Muscle layer of duodenum (tissue), 2 donors: Measurements from ENCODE around the gene SULT2B1.
"Not testable (repeated sequence)": the region's sequence is repeated elsewhere in the genome, so short reads cannot be mapped to it uniquely, and the experiment has no call there.

Experiments
- H3K27ac ChIP-seq: one replicate; pipeline ENCODE4 v1.7.0; 2013; ENCODE audit warnings: mild to moderate bottlenecking, low read length
- H3K27me3 ChIP-seq: one replicate; pipeline ENCODE4 v1.7.0; 2013; ENCODE audit warnings: low read depth, mild to moderate bottlenecking, control low read depth, low read length
- H3K36me3 ChIP-seq, 2 donors: one replicate each; pipeline ENCODE4 v1.7.0; 2013; ENCODE audit warnings: low read length in 2 of 2, control low read depth in 1 of 2, mild to moderate bottlenecking in 1 of 2; ENCODE audit not compliant: insufficient read depth in 2 of 2, control insufficient read depth in 1 of 2
- H3K4me1 ChIP-seq, 2 donors: one replicate each; pipeline ENCODE4 v1.7.0; 2013; ENCODE audit warnings: low read length in 2 of 2, mild to moderate bottlenecking in 2 of 2, control low read depth in 1 of 2, moderate library complexity in 1 of 2; ENCODE audit not compliant: insufficient read depth in 2 of 2, control insufficient read depth in 1 of 2
- H3K4me3 ChIP-seq, 2 donors: one replicate each; pipeline ENCODE4 v1.7.0; 2013; ENCODE audit warnings: low read length in 2 of 2, low read depth in 1 of 2, mild to moderate bottlenecking in 1 of 2
- H3K9me3 ChIP-seq, 2 donors: one replicate each; pipeline ENCODE4 v1.7.0; 2013; ENCODE audit warnings: low read length in 2 of 2, control low read depth in 1 of 2, mild to moderate bottlenecking in 1 of 2; ENCODE audit not compliant: control insufficient read depth in 1 of 2
- donor health status: healthy.

The SULT2B1 gene

GRCh38 chr19:48530770-48531169, 21.2 kb upstream of the SULT2B1 start:
- Histone ChIP-seq H3K36me3 (no peaks in the 10 kb centered on the region), H3K4me1 (no peaks in the 10 kb centered on the region), H3K27ac (no peak overlapping the region), H3K9me3 (peaks cover 8 to 27% of the 10 kb centered on the region in 2 donors), H3K4me3 (no peak overlapping the region), H3K27me3 (no peaks in the 10 kb centered on the region)

DNA sequence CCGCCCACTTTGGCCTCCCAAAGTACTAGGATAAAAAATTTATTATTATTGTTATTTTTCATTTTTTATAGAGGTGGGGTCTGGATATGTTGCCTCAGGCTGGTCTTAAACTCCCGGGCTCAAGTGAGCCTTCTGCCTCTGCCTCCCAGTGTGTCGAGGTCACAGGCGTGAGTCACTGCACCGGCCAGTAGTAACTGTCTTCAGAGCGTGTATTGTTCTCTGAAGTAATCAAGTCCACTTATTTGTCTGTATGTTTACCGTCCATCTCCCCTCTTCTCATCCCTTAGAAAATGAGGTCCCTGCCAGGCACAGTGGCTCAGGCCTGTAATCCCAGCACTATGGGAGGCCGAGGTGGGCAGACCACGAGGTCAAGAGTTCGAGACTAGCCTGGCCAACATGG, 18.2 kb upstream of the SULT2B1 start:
- Histone ChIP-seq H3K36me3 (no peaks in the 10 kb centered on the region), H3K27me3 (no peaks in the 10 kb centered on the region), H3K4me3 (no peak overlapping the region), H3K4me1 (no peaks in the 10 kb centered on the region), H3K27ac (no peak overlapping the region), H3K9me3 (peaks cover 0 to 5% of the 10 kb centered on the region in 2 donors)

DNA sequence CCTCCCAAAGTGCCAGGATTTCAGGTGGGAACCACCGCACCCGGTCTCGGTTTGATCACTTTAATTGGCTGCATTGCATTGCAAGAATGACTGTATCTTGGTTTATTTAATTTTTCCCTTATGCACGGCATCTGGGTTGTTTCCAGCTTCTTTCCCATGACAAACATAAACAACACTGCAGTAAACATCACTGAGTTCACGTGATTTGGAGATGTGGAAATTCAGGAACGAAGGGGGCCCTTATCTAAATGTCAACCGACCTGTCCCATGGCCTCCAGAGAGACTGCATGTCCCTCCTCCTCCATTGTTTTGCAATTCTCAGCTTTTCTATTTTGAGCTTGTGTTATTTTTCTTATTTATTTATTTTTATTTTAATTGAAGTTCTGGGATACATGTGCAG, 14.4 kb upstream of the SULT2B1 start:
- no peaks in the 10 kb centered on the region for H3K9me3 ChIP-seq
- H3K4me1 ChIP-seq, result no peaks in the 10 kb centered on the region
- H3K27me3 ChIP-seq, result no peaks in the 10 kb centered on the region
- no peaks in the 10 kb centered on the region for H3K36me3 ChIP-seq
- no peak overlapping the region for H3K4me3 ChIP-seq
- no peak overlapping the region for H3K27ac ChIP-seq

- H3K27ac ChIP-seq, H3K9me3 ChIP-seq, H3K27me3 ChIP-seq, H3K4me1 ChIP-seq, H3K36me3 ChIP-seq, H3K4me3 ChIP-seq: not testable (repeated sequence)
Observed at GRCh38 chr19:48538057-48538456, 13.9 kb upstream of the SULT2B1 start.

- Histone ChIP-seq H3K9me3 (no peaks in the 10 kb centered on the region), H3K27me3 (no peaks in the 10 kb centered on the region), H3K4me3 (no peak overlapping the region), H3K36me3 (no peaks in the 10 kb centered on the region), H3K27ac (no peak overlapping the region), H3K4me1 (no peaks in the 10 kb centered on the region)
Observed at GRCh38 chr19:48539503-48540096, 12.4 kb upstream of the SULT2B1 start.

- no peaks in the 10 kb centered on the region for H3K36me3 ChIP-seq
- no peak overlapping the region for H3K27ac ChIP-seq
- H3K9me3 ChIP-seq, result no peaks in the 10 kb centered on the region
- no peaks in the 10 kb centered on the region for H3K27me3 ChIP-seq
- no peaks in the 10 kb centered on the region for H3K4me1 ChIP-seq
- no peak overlapping the region for H3K4me3 ChIP-seq
Observed at GRCh38 chr19:48540110-48540509, 11.9 kb upstream of the SULT2B1 start.

GRCh38 chr19:48541813-48542212, 10.2 kb upstream of the SULT2B1 start:
- H3K4me3 ChIP-seq, result no peak overlapping the region
- no peaks in the 10 kb centered on the region for H3K27me3 ChIP-seq
- H3K4me1 ChIP-seq, result no peaks in the 10 kb centered on the region
- H3K9me3 ChIP-seq, result no peaks in the 10 kb centered on the region
- no peaks in the 10 kb centered on the region for H3K36me3 ChIP-seq
- no peak overlapping the region for H3K27ac ChIP-seq

GRCh38 chr19:48543121-48543710, 8.8 kb upstream of the SULT2B1 start:
- Histone ChIP-seq H3K36me3 (no peaks in the 10 kb centered on the region), H3K9me3 (no peaks in the 10 kb centered on the region), H3K4me1 (no peaks in the 10 kb centered on the region), H3K27me3 (no peaks in the 10 kb centered on the region), H3K27ac (no peak overlapping the region), H3K4me3 (no peak overlapping the region)

DNA sequence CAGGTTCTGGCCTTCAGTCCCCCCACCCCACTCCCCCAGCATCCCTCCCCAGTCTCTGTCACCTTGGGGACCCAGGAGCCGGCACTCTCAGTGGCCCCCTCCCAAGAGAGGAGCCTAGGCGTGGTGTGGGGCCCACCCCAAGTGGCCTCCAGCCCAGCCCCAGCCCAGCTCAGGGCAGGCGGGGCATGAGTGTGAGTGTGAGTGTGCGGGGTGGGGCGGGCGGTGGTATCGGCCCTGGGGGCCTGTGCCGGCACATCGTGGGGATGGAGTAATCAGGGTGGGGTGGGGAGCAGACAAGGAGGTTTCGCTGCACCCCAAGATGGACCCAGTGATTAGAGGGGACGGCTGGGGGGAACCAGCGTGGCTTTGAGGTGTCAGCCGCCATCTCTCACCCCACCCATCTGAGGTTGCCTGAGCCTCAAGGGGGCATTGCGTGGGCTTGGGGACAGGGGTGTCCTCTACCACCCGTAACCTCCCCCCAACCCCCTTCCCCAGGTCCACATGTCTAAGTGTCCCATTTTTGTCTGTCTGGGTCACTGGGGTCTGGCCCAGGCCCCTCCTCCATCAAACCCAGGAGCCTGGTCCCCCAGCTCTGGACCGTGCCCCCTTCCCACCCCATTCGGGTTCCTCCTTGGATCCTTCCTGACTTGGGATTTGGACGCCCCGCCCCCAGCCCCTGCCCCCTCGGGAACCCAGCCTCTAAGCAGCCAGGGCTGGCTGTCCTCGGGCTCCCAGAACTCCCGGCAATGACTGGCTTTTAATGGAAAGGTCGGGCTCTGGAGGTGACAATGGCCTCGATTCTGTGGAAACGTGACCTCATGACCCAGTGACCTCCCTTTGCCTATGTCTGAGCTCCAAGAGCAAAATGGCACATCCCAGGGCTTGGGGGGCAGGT, 6.9 kb upstream of the SULT2B1 start:
- Histone ChIP-seq H3K27ac (no peak overlapping the region), H3K9me3 (no peaks in the 10 kb centered on the region), H3K4me1 (no peaks in the 10 kb centered on the region), H3K4me3 (no peak overlapping the region), H3K27me3 (no peaks in the 10 kb centered on the region), H3K36me3 (no peaks in the 10 kb centered on the region)

DNA sequence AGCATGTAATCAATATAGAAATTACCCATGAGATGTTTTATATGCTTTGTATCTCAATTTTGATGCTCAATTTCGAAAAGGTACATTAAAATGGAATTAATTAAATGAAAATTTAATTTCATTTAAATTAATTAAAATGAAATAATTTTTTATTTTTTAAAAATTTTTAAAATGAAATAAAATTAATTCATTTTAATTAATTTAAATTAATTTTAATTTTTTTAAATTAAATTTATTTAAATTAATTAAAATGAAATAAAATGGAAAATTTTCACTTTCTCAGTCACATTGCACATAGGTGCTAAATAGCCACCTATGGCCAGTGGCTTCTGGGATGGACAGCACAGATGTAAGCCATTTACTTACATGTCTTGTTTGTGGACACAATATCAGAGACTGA, 4.2 kb upstream of the SULT2B1 start:
- H3K27me3 ChIP-seq, result no peaks in the 10 kb centered on the region
- H3K4me1 ChIP-seq, result no peaks in the 10 kb centered on the region
- H3K4me3 ChIP-seq, result no peak overlapping the region
- H3K36me3 ChIP-seq, result no peaks in the 10 kb centered on the region
- no peaks in the 10 kb centered on the region for H3K9me3 ChIP-seq
- H3K27ac ChIP-seq, result no peak overlapping the region

DNA sequence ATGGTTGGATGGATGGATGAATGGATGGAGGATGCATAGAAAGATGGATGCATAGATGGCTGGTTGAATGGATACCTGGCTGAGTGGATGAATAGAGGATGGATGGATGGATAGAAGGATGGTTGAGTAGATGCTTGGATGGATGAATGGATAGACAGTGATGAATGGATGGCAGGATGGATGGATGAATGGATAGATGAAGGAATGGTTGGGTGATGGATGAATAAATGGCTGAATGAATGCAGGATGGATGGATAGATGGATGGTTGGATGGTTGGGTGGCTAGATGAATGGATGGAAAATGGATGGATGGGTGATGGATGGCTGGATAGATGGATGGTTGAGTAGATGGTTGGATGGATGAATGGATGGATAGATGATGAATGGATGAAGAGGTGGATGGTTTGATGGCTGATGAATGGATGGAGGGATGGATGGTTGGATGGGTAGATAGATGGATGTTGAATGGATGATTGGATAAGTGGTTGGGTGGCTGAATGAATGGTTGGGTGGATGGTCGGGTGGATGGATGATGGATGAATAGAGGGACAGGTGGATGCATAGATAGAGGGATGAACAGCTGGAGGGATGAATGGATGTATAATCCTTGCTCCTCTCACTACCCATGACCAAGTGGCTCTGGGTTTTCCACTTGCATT, 3.6 kb upstream of the SULT2B1 start:
- Histone ChIP-seq H3K27ac (no peak overlapping the region), H3K9me3 (no peaks in the 10 kb centered on the region), H3K4me3 (no peak overlapping the region), H3K27me3 (no peaks in the 10 kb centered on the region), H3K36me3 (no peaks in the 10 kb centered on the region), H3K4me1 (no peaks in the 10 kb centered on the region)
